IPS DF 4.7 (cell line): ENCODE measurements around the gene EPHB2.
"Not testable (repeated sequence)": the region's sequence is repeated elsewhere in the genome, so short reads cannot be mapped to it uniquely, and the experiment has no call there.

Source experiments
- DNase-seq: peaks from one replicate; pipeline ENCODE4 v3.0.0-alpha.2; 2013; ENCODE audit warnings: low spot score; ENCODE audit errors: extremely low read depth

The EPHB2 gene

GRCh38 chr1:22710701-22711049, at the start of gene EPHB2:
TSS of gene EPHB2 (plus strand) at chr1:22710839. CDS start at chr1:22710983, 144 bp downstream.
- DNase-seq, result no peak

DNA sequence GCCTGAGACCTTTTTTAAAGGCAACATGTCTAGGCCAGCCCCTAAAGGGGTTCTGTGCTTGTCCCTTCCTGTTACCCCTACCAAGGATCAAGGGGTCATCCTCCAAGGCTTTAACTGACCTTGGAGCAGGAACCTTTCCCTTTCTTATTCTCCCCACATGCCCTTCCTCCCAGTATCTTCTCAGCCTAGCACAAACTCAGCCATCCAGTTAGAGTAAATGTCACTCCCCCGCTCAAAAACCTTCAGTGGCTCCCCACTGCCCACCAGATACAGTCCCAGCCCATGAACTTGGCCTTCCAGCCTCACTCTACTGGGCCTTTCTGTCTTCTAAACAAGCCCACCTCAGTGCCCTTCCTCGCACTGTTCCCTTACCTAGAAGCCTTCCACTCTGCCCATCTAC, 48.8 kb upstream of the EPHB2 start:
- DNase-seq, result no peak

DNA sequence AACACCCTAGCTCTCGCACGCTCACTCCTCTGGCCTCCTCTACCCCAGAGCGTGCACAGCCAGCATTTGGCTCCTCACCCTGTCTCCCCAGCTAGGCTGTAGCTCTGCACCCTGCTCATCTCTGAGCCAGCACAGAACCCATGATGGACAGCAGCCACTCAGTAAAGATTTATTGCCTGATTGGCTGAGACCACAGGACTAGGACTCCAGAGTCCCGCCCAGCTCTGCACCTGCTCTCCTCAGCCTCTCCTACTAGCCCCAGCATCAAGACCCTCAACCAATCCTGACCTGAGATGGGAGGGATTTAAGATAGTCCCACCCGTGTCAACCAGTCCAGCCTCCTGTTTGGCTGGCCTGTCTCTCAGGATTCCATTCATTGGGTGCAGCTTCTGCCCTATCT, 48.3 kb upstream of the EPHB2 start:
- peak; percentile 68 for DNase-seq

- DNase-seq, result no peak
These were observed 47.6 kb upstream of the EPHB2 start for GRCh38 chr1:22662986-22663408.

GRCh38 chr1:22665752-22666151, 44.9 kb upstream of the EPHB2 start:
- DNase-seq, result no peak

DNA sequence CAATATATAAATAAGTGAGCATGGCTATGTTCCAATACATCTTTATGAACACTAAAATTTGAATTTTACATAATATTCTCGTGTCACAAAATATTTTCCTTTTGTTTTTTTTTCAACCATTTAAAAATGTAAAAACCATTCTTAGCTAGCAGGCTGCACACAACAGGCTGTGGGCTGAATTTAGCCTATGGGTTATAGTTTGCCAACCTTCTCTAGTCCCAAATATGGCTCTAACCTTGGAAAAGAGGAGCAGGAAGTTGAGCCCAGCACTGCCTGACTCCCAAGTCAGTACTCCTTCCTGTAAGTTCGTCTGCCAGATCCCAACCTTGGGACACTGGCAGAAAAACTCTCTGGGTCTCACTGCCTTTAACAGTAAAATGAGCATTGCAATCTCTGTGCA, 44.2 kb upstream of the EPHB2 start:
- no peak for DNase-seq

- not testable (repeated sequence) for DNase-seq
These were observed 41.8 kb upstream of the EPHB2 start for GRCh38 chr1:22668840-22669239.

DNA sequence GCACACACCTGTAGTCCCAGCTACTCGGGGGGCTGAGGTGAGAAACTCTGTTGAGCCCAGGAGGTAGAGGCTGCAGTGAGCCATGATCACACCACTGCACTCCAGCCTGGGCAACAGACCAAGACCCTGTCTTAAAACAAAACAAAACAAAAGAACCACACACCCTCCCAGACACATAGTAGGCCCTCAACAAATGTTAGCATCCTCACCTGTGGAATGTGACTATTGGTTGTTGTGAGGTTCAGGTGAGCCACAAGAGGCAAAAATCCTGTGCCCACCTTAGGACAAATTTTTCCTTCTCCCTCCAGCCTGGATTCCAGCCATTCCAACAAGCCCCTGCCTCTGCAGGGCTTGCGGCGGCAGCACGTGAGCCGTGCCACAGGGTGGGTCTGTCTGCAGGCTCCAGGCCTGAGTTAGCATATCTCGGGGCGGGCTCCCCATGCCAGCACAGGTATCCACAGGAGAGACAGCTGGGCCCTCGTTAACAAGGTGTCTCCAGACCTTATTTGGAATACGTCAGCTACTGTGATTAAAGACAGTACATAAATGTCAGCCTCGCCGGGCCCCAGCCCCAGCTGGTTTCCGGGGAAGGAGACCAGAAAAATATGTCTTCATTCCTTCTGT, 40.2 kb upstream of the EPHB2 start:
- no peak for DNase-seq

DNA sequence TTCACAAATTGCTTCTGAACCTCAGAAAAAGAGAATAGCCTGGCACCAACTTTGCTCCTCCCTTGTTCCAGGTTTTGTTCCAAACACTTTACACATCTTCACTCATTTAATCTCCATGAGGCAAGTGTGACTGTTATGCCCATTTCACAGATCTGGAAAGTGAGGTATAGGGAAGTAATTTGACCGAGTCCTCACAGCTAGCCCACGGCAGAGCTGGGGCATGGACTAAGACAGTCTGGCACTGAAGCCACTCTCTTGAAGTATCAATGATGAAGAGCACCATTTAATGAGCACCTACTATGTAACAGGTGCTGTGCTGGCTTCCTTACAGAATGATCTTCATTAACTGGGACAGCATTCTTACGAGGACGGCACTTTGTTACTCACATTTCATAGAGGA, 38.6 kb upstream of the EPHB2 start:
- no peak for DNase-seq

- DNase-seq, result no peak
These were observed 36.9 kb upstream of the EPHB2 start for GRCh38 chr1:22673486-22674409.

GRCh38 chr1:22674410-22674749, 36.3 kb upstream of the EPHB2 start:
- DNase-seq, result no peak

- not testable (repeated sequence) for DNase-seq
These were observed 34.5 kb upstream of the EPHB2 start for GRCh38 chr1:22676151-22676550.

DNA sequence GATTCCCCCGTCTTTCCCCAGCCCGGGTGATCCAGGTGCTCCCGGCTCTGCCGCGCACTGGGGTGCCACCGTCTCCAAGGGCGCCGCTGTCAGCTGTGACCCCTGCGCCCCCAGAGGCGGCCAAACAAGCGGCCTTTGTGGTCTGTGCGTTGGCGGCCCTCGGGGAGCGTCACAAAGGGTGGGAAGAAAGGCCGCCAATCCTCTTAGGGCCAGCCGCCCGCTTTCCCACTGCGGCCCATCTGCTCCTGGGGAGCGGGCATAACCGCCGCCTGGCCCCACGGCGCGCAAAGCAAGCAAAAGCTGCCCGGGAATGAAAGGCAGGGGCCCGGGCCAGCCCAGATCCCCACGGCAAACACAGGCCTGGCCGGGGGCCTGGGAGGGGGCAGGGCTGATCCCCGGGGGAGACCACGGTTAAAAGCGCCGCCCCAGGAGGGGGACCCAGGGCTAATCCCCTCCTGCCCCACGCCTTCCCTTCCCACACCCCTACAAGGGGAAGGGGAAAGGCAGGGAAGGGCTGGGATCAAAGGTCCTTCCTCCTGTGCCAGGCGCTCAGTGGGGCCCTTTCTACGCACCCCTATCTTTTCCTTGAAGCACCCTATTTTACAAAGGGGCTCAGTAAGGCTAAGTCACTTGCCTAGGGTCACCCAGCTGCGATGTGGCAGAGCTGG, 33.6 kb upstream of the EPHB2 start:
- DNase-seq, result no peak

GRCh38 chr1:22677931-22678896, 32.4 kb upstream of the EPHB2 start:
- DNase-seq, result no peak

DNA sequence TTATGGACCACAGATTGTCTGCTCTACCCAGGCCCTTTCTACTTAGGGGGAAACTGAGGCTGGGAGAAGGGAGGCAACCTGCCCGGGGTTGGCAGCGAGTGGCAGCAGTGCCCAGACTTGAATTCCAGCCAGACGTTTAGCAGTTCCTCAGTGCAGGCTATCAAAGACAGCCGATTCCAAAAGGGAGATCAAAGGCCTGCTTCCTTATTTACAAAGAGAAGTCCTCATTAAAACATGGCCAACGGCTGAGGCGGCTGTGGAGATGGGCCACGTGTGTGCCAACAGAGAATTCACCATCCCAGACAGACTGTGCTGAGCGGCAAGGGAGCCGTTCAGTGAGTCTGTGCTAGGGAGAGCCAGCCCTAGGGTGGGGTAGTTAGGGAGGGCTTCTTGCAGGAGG, 29.9 kb upstream of the EPHB2 start:
- no peak for DNase-seq

DNA sequence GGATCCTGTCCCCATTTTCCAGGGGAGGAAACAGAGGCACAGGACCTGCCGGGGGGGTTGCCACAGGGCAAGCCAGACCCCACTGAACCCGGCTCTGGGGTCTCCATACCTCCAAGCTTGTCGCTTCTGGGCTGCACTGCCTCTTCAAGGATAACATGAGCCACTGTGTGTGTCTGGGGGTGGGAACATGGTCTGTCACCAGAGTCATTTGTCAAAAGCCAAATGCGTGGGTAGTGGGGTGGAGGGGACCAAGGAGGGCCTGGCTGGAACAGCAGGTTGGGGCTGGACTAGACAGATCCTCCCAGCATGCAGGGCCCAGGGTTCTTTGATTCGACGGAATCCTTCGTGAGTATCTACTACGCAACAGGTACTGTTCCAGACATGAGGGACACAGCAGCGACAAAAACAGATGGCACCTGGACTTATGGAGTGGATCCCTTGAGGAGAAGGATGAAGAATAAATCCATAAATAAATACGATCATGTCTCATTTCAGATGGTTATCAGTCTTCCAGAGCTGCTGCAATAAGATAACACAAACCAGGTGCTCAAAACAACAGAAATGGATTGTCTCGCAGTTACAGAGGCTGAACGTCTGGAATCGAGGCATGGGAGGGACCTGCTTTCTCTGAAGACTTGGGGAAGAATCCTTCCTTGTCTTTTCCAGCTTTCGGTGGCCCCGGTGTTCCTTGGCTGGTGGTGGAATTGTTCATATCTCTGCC, 28.9 kb upstream of the EPHB2 start:
- no peak for DNase-seq

- DNase-seq, result no peak
These were observed 27.1 kb upstream of the EPHB2 start for GRCh38 chr1:22683547-22683946.

GRCh38 chr1:22685591-22686059, 25.0 kb upstream of the EPHB2 start:
- no peak for DNase-seq

DNA sequence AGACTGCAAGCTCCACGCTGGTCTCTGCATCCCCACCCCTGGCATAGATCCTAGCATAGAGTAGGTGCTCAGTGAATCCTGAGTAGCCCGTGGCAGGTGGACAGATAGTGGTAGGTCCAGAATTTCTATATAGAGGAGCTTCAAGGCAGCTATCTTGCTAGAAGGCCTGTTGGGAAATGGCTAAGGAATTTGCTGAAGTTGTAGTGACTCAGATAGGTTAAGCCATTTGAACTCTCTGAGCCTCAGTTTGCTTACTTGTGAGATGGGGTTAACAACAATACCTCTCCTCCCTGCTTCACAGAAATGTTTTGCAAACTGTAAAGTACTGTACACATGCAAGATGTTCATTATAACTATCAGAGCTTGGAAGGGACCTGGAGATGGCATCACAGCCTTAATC, 23.4 kb upstream of the EPHB2 start:
- DNase-seq, result no peak

GRCh38 chr1:22688466-22688865, 22.2 kb upstream of the EPHB2 start:
- DNase-seq, result no peak
